CD14-positive monocyte (primary cell): ENCODE measurements around the gene SEC14L2. TPM values are rescaled to one million over a fixed set of nuclear protein-coding genes. Genes with fewer than 3 reads are reported as not detected.

Experiments
- DNase-seq, 3 donors: peaks; one replicate each; pipeline ENCODE4 v3.0.0-alpha.2; 2011 to 2022
- H2AFZ ChIP-seq: 2 replicates; pipeline ENCODE4 v1.6.0; 2012; ENCODE audit warnings: mild to moderate bottlenecking, low read depth, low read length, inconsistent platforms; ENCODE audit not compliant: insufficient read depth, poor library complexity, severe bottlenecking
- H3K27ac ChIP-seq, 2 donors: 1 replicate in 1 of 2; 2 replicates in 1 of 2; pipeline ENCODE4 v1.5.1; 2012 to 2013; ENCODE audit warnings: low read length in 2 of 2, control low read depth in 1 of 2, inconsistent platforms in 1 of 2, low read depth in 1 of 2, mild to moderate bottlenecking in 1 of 2
- H3K27me3 ChIP-seq, 2 donors: one replicate each; pipeline versions ENCODE4 v1.6.0 to v1.6.1; 2011 to 2013; ENCODE audit warnings: low read length in 2 of 2; ENCODE audit not compliant: control insufficient read depth in 2 of 2, insufficient read depth in 2 of 2
- H3K36me3 ChIP-seq, 2 donors: replicated peaks in 1 of 2; 1 replicate in 1 of 2; 2 replicates in 1 of 2; pipeline versions ENCODE4 v1.5.1 to v1.6.1; 2012 to 2013; ENCODE audit warnings: low read length in 2 of 2, control low read depth in 1 of 2, inconsistent platforms in 1 of 2, mild to moderate bottlenecking in 1 of 2; ENCODE audit not compliant: insufficient read depth in 2 of 2, control insufficient read depth in 1 of 2
- H3K4me1 ChIP-seq, 2 donors: 1 replicate in 1 of 2; 2 replicates in 1 of 2; pipeline versions ENCODE4 v1.5.1 to v1.6.1; 2012 to 2013; ENCODE audit warnings: low read length in 2 of 2, control low read depth in 1 of 2, inconsistent platforms in 1 of 2, mild to moderate bottlenecking in 1 of 2, moderate library complexity in 1 of 2; ENCODE audit not compliant: insufficient read depth in 2 of 2, control insufficient read depth in 1 of 2
- H3K4me2 ChIP-seq: replicated peaks from 2 replicates; pipeline ENCODE3; 2012; ENCODE audit warnings: low read length, moderate library complexity, mild to moderate bottlenecking; ENCODE audit not compliant: poor library complexity, severe bottlenecking; ENCODE audit errors: extremely low read depth
- H3K4me3 ChIP-seq, 3 experiments: fragments of 200-600 bp in 1 of 3; sonication (generic) in 1 of 3; replicated peaks in 1 of 3; 1 replicate in 2 of 3; 2 replicates in 1 of 3; pipeline ENCODE4 v1.5.1; 2011 to 2013; ENCODE audit warnings: low read length in 3 of 3, mild to moderate bottlenecking in 3 of 3, control low read depth in 2 of 3, low read depth in 2 of 3, inconsistent platforms in 1 of 3, moderate library complexity in 1 of 3
- H3K79me2 ChIP-seq: 2 replicates; pipeline ENCODE4 v1.6.0; 2012; ENCODE audit warnings: mild to moderate bottlenecking, control low read depth, inconsistent platforms, low read length, moderate library complexity; ENCODE audit not compliant: insufficient read depth
- H3K9ac ChIP-seq: 2 replicates; pipeline ENCODE4 v1.6.0; 2017; ENCODE audit warnings: low read length, mild to moderate bottlenecking; ENCODE audit not compliant: insufficient read depth, poor library complexity, severe bottlenecking
- H3K9me3 ChIP-seq, 2 donors: replicated peaks in 1 of 2; 1 replicate in 1 of 2; 2 replicates in 1 of 2; pipeline versions ENCODE4 v1.5.1 to v1.6.1; 2012 to 2013; ENCODE audit warnings: low read length in 2 of 2, control low read depth in 1 of 2; ENCODE audit not compliant: control insufficient read depth in 1 of 2, insufficient read depth in 1 of 2
- H4K20me1 ChIP-seq: 2 replicates; pipeline ENCODE4 v1.6.0; 2012; ENCODE audit warnings: mild to moderate bottlenecking, low read length, control low read depth, moderate library complexity; ENCODE audit not compliant: insufficient read depth
- H3K27ac Mint-ChIP-seq, 7 donors: one replicate each; pipeline ENCODE4 v1.8.0; 2020; ENCODE audit warnings: mild to moderate bottlenecking in 7 of 7, mixed read lengths in 7 of 7, moderate library complexity in 6 of 7, inconsistent platforms in 2 of 7
- H3K27me3 Mint-ChIP-seq, 3 donors: one replicate each; pipeline ENCODE4 v1.8.0; 2021 to 2022; ENCODE audit warnings: low read depth in 3 of 3, mild to moderate bottlenecking in 3 of 3, mixed read lengths in 3 of 3, moderate library complexity in 3 of 3, inconsistent platforms in 1 of 3
- H3K36me3 Mint-ChIP-seq, 2 donors: one replicate each; pipeline ENCODE4 v1.8.0; 2020; ENCODE audit warnings: mixed read lengths in 2 of 2, inconsistent platforms in 1 of 2, mild to moderate bottlenecking in 1 of 2
- H3K4me1 Mint-ChIP-seq: one replicate; pipeline ENCODE4 v1.8.0; 2020; ENCODE audit warnings: mild to moderate bottlenecking, mixed read lengths
- H3K4me3 Mint-ChIP-seq, 2 donors: one replicate each; pipeline ENCODE4 v1.8.0; 2020; ENCODE audit warnings: mild to moderate bottlenecking in 2 of 2, mixed read lengths in 2 of 2, moderate library complexity in 1 of 2
- H3K9me3 Mint-ChIP-seq, 7 donors: one replicate each; pipeline ENCODE4 v1.8.0; 2020 to 2022; ENCODE audit warnings: mixed read lengths in 7 of 7, mild to moderate bottlenecking in 6 of 7, moderate library complexity in 6 of 7, inconsistent platforms in 2 of 7
- CTCF ChIP-seq: fragments of 200-600 bp; IDR thresholded peaks from one replicate; pipeline ENCODE4 v1.8.0; 2022; ENCODE audit warnings: antibody characterized with exemption, mild to moderate bottlenecking
- WGBS: methylation state at CpG from one replicate; pipeline ENCODE4 v1.1.5; 2013; ENCODE audit warnings: missing lambda C conversion rate; ENCODE audit not compliant: insufficient coverage; 5-methylcytosine and 5-hydroxymethylcytosine counted together
- intact Hi-C, 2 donors: fragments of 100-400 bp; cut with micrococcal nuclease; formaldehyde crosslinking; loops; one replicate each; pipeline versions ENCODE4 v1.15.0 to v1.15.1; 2023
- polyA plus RNA-seq, 3 donors: library from polyadenylated mRNA; depleted of rRNA in 1 of 3; unstranded in 2 of 3; stranded (reverse) in 1 of 3; fragments of 300-500 nt in 2 of 3; fragments of >200 nt in 1 of 3; fragmentation: Illumina TruSeq in 2 of 3; gene quantifications; 1 replicate in 2 of 3; 2 replicates in 1 of 3; pipeline ENCODE4 v1.2.3, GENCODE V29; 2012 to 2021

The SEC14L2 gene
- polyA plus RNA-seq, 3 donors, result 0.03 TPM; not detected in 1

- Mint-ChIP-seq H3K9me3 (peaks cover 4 to 16% (median 10%) of the 10 kb centered on the region in 7 donors), H3K27me3 (peaks cover 18 to 41% (median 20%) of the 10 kb centered on the region in 3 donors), H3K27ac (no peak overlapping the region), H3K4me3 (no peak overlapping the region), H3K4me1 (no peaks in the 10 kb centered on the region), H3K36me3 (no peaks in the 10 kb centered on the region)
- Histone ChIP-seq H3K36me3 (no peaks in the 10 kb centered on the region), H4K20me1 (no peaks in the 10 kb centered on the region), H3K4me1 (no peaks in the 10 kb centered on the region), H3K9me3 (peaks cover 0 to 10% of the 10 kb centered on the region in 2 donors), H3K4me3 (no peak overlapping the region), H3K27ac (no peak overlapping the region), H3K4me2 (no peak overlapping the region), H3K9ac (no peak overlapping the region), H3K27me3 (no peaks in the 10 kb centered on the region), H2AFZ (no peak overlapping the region), H3K79me2 (no peaks in the 10 kb centered on the region)
- DNase-seq, result no peak
- intact Hi-C loops, result no loop called here
- no peak for TF ChIP-seq CTCF
- 100% methylated on average over 1 of the region's 6 CpGs for WGBS
These were observed 56.0 kb downstream of the SEC14L2 start for GRCh38 chr22:30452861-30453260.

GRCh38 chr22:30453731-30454510 is 57.1 kb downstream of the SEC14L2 start:
- no peak for DNase-seq
- H3K4me1 Mint-ChIP-seq, result no peaks in the 10 kb centered on the region
- peaks cover 0 to 10% of the 10 kb centered on the region in 2 donors for H3K9me3 ChIP-seq
- no peaks in the 10 kb centered on the region for H3K79me2 ChIP-seq
- H3K4me3 Mint-ChIP-seq, result no peak overlapping the region
- no peaks in the 10 kb centered on the region for H4K20me1 ChIP-seq
- H3K36me3 ChIP-seq, result no peaks in the 10 kb centered on the region
- no peak overlapping the region for H2AFZ ChIP-seq
- H3K27me3 Mint-ChIP-seq, result peaks cover 13 to 40% (median 18%) of the 10 kb centered on the region in 3 donors
- no peaks in the 10 kb centered on the region for H3K36me3 Mint-ChIP-seq
- intact Hi-C loops, result no loop called here
- H3K4me3 ChIP-seq, result no peak overlapping the region
- no peaks in the 10 kb centered on the region for H3K27me3 ChIP-seq
- H3K4me2 ChIP-seq, result no peak overlapping the region
- H3K4me1 ChIP-seq, result no peaks in the 10 kb centered on the region
- peaks cover 4 to 16% (median 10%) of the 10 kb centered on the region in 7 donors for H3K9me3 Mint-ChIP-seq
- 0% methylated on average over 1 of the region's 6 CpGs for WGBS
- H3K27ac Mint-ChIP-seq, result no peak overlapping the region
- H3K27ac ChIP-seq, result no peak overlapping the region
- no peak overlapping the region for H3K9ac ChIP-seq
- no peak for TF ChIP-seq CTCF
